HFF-Myc (cell line): ENCODE data around the gene CSTB.

ENCODE experiments used
- DNase-seq: peaks from one replicate; pipeline ENCODE4 v3.0.0-alpha.2; 2011; ENCODE audit warnings: low read depth; ENCODE audit errors: extremely low read depth
- H3K4me3 ChIP-seq: replicated peaks from 2 replicates; pipeline ENCODE4 v1.5.1; 2011; ENCODE audit warnings: low read depth, mild to moderate bottlenecking, control low read depth, low read length
- TF ChIP-seq, protein P1 (sequence below): IDR thresholded peaks from 2 replicates; pipeline ENCODE4 v1.5.1; 2012; ENCODE audit warnings: mild to moderate bottlenecking, low read depth, low read length, control low read depth; ENCODE audit errors: missing control alignments

Gene CSTB

DNA sequence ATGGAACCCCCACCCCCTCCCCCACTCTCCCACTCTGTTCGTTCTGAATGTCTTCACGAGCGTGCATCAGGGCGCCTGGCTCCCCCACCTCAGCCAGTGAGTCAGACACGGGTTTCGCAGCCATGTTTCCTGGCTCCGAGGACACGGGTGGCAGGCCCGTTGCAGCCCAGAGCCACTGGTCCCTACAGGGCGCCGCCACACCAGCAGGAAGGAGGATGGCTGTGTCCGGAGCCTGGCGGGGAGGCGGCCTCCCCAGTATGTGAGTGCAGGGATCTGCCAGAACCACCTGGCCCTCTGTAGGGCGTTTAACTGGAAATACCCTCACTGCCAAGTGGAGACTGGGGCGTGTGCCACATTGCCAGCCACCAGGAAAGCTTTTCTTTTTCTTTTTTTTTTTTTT is 18.5 kb downstream of the CSTB start:
- no peak overlapping the region for H3K4me3 ChIP-seq
- TF ChIP-seq, protein P1, sequence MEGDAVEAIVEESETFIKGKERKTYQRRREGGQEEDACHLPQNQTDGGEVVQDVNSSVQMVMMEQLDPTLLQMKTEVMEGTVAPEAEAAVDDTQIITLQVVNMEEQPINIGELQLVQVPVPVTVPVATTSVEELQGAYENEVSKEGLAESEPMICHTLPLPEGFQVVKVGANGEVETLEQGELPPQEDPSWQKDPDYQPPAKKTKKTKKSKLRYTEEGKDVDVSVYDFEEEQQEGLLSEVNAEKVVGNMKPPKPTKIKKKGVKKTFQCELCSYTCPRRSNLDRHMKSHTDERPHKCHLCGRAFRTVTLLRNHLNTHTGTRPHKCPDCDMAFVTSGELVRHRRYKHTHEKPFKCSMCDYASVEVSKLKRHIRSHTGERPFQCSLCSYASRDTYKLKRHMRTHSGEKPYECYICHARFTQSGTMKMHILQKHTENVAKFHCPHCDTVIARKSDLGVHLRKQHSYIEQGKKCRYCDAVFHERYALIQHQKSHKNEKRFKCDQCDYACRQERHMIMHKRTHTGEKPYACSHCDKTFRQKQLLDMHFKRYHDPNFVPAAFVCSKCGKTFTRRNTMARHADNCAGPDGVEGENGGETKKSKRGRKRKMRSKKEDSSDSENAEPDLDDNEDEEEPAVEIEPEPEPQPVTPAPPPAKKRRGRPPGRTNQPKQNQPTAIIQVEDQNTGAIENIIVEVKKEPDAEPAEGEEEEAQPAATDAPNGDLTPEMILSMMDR: no peak
- no peak for DNase-seq

DNA sequence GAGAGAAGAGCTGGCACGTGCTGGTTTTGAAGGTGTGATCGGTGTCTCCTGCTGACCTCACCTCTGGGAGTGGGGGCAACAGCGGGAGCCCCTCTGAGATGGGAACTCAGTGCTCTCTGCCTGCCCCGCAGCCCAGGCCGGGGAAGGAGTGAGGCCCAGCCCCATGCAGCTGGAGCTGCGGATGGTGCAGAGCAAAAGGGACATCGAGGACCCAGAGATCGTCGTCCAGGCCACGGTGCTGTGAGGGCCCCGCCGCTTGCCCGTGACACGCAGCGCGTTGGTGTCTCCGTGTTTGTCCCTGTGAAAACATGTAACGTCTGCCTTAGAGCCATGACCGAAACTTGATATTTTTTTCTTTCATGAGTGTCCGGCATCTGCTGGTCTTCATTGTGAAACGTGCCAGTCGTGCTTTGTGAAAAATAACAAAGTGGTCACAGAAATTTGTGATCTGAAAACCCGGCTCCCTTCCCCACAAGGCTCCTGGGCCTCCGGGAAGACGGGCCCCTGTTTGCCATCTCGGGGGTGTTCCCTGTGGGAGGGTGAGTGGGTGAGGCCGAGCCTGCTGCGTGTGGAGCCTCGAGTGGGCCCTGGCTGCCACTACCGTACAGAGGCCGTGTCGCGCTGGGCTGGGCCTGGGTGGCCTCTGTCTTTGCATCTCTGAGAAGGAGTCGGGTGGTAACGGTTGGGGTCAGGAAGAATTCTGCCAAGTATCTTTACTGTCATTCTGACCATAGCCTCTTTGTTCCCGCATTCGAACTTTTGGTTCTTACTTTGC is 20.1 kb downstream of the CSTB start:
- TF ChIP-seq, protein P1: no peak
- DNase-seq: no peak
- no peak overlapping the region for H3K4me3 ChIP-seq

DNA sequence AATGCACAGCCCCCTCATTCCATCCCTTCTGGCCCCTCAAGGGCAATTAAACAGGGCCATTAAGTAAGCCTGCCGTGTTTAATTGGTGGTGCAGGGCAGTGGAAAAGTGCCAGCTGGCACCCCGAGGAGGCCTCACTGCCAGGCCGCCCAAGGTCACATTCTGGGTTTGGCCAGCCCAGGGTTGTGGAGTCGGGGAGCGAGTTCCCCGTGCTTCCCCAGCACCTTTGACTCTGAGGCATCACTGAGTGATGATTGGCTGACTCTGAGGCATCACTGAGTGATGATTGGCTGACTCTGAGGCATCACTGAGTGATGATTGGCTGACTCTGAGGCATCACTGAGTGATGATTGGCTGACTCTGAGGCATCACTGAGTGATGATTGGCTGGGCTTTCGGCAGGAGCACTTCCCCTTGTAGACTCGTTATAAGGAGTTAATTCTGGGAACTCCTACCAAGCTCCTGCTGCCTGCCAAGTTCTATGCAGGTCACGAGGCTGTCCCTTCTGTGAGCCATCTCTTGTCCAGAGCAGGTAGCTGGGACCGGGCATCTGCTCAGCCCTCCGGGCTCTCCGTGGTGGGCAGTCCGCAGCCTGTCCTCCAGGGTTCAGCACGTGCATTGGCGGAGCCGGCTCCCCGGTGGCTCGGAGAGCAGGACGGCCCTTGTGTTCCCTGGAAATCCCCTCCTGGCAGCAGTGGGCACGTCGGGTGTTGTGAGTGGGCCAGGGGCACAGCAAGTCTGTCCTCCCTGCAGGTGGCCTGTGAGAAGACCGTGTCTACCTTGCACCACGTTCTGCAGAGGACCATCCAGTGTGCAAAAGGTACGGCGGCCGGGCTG is 20.9 kb downstream of the CSTB start:
- TF ChIP-seq, protein P1: no peak
- H3K4me3 ChIP-seq: no peak overlapping the region
- no peak for DNase-seq

DNA sequence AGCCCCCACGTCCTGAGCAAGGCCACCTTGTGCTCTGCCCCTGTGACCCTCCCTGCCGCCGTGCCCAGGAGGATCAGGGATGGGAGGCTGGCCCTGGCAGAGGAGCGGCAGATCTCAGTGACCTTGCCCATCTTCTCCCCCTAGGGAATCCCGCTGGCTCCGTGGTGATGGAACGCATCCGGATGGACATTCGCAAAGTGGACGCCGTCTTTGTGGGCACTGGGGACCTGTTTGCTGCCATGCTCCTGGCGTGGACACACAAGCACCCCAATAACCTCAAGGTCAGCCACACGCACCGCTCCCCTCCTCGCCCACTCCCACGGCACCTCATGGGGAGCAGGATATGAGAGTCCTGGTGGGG is 22.7 kb downstream of the CSTB start:
- no peak for DNase-seq
- H3K4me3 ChIP-seq: no peak overlapping the region
- TF ChIP-seq, protein P1: no peak

DNA sequence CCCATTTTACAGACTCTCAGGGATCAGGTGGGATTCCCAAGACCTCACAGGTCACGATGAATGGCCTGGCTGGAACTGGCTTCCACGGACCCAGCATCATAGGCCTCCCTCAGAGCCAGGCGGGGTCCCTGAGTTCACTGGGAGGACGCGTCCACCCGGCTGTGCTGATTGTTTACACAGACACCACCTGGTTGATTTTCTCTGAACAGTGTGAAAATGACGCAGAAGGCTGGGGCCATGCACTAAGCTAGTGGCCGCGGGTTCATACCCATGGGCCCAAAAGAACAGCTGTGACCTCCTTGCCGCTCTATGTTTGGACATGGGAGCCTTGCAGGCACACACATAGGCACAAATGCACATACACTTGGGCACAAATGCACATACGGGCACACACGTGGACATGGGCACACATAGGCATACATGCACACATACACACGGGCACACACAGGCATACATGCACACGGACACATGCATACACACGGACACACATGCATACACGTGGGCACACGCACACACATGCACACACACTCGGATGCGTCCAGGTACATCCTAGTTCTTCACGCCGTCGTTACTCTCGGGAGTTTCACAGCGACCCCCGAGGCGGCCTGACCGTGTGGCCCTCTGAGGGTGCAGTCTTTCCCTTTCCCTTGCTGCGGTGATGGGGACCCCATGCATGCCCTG is 23.2 kb downstream of the CSTB start:
- TF ChIP-seq, protein P1: no peak
- DNase-seq: no peak
- H3K4me3 ChIP-seq: no peak overlapping the region

DNA sequence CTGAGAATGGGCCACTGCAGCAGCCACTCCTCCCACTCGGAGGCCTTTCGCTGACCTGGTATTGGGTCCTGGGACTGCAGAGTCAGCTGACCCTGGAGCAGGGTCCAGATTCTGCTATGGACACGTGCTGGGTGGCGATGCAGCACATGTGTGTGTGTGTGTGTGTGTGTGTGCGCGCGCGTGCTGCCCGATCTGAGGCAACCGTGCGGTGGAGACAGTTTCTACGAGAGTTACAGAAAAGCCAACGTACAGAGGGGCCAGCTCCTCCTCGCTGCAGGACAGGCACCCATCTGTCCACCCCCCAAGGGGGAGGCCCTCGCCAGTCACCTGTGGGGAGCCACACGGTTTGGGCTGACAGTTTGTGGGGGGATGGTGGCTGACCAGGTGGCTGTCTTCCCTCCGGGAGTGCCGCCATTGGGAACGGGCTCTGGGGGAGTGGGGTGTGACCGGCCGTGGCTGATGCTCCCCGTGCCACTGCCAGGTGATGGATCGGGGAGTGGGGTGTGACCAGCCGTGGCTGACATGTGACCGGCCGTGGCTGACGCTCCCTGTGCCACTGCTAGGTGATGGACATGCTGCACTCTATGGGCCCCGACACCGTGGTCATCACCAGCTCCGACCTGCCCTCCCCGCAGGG is 24.0 kb downstream of the CSTB start:
- TF ChIP-seq, protein P1: no peak
- no peak for DNase-seq
- no peak overlapping the region for H3K4me3 ChIP-seq
